Activated CD8-positive, alpha-beta T cell treated with anti-CD3 and anti-CD28 coated beads for 36 hours (primary cell): ENCODE measurements around the gene ZNF470. TPM values are rescaled to one million over a fixed set of nuclear protein-coding genes. Genes with fewer than 3 reads are reported as not detected.
A peak's percentile ranks its signal among the peaks of the same experiment; 100 is the strongest.

Source experiments
- ATAC-seq: fragments of 200-7000 bp; cut with Tn5 transposase; one replicate; pipeline ENCODE4 v1.10.0; 2021; ENCODE audit warnings: mild to moderate bottlenecking, moderate library complexity
- CTCF ChIA-PET: fragments of 350-600 bp; sonication (Branson Sonifier 250); formaldehyde crosslinking; loops from one replicate; lab custom pipeline; 2021; ENCODE audit warnings: antibody characterized with exemption; lab: Charles Lee
- POLR2A ChIA-PET: fragments of 350-600 bp; sonication (Branson Sonifier 250); formaldehyde crosslinking; loops from one replicate; lab custom pipeline; 2021; ENCODE audit warnings: antibody characterized with exemption; lab: Charles Lee
- DNase-seq: peaks from one replicate; pipeline ENCODE4 v3.0.0-alpha.2; 2020
- H3K27ac Mint-ChIP-seq: one replicate; pipeline ENCODE4 v1.8.0; 2021; ENCODE audit warnings: mild to moderate bottlenecking, mixed read lengths
- H3K27me3 Mint-ChIP-seq: one replicate; pipeline ENCODE4 v1.8.0; 2021; ENCODE audit warnings: mixed read lengths
- H3K36me3 Mint-ChIP-seq: one replicate; pipeline ENCODE4 v1.8.0; 2021; ENCODE audit warnings: low read depth, mixed read lengths
- H3K4me1 Mint-ChIP-seq: one replicate; pipeline ENCODE4 v1.8.0; 2021; ENCODE audit warnings: low read depth, mixed read lengths
- H3K4me3 Mint-ChIP-seq: one replicate; pipeline ENCODE4 v1.8.0; 2021; ENCODE audit warnings: mild to moderate bottlenecking, moderate library complexity, mixed read lengths
- H3K9me3 Mint-ChIP-seq: one replicate; pipeline ENCODE4 v1.8.0; 2021; ENCODE audit warnings: mixed read lengths
- intact Hi-C: fragments of 100-400 bp; cut with micrococcal nuclease; formaldehyde crosslinking; loops from one replicate; pipeline ENCODE4 v1.10.0; 2022
- total RNA-seq, 2 experiments: library from RNA; stranded (reverse); gene quantifications; one replicate each; pipeline ENCODE4 v1.2.3, GENCODE V29; 2021
- TF ChIP-seq, protein P1 (sequence below): fragments of 200-600 bp; IDR thresholded peaks from one replicate; pipeline ENCODE4 v1.8.0; 2022; ENCODE audit warnings: antibody characterized with exemption, mild to moderate bottlenecking

The ZNF470 gene
- 1 to 10 TPM; 6.7 to 7.2 TPM for total RNA-seq

DNA sequence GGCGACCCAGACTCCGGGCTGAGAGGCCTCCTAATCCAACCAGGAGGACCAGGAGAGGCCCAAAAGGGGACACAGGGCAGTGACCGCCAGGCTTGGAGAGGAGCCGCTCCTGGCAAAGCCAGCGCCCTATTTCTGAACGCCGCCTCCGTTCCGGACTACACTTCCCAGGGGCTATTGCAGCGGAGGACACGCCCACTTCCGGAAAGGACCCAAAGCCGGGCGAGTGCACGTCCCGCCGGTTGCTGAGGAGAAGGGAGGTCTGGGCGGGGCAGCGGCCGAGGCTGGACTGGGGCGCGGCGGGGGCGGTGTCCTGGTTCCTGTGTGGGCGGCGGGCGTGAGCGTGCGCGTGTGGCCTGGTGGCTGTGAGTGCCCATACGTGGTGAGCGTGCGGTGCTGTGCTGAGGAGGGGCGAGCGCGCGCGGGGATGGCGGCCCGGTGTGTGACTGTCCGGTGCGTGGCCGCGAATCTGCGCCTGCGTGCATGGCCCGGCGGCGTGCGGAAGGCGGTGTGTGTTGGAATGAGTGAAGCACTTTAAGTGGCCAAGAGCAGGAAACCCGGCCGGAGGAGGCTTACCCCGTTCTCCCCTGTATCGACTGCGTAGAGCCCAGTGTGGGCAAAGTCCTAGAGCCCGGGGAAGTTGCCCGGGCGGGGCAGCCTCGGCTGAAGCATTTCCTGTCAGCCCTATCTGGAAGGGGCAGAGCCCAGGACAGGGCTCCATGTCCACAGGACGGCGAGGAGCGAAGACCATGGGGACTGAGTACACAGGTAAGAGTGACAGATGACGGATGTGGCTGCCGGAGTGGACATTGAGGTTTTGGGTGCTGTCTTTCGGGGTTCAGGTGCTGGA is at the start of gene ZNF470:
ZNF470 (plus strand) TSS at position 195 of the 847 bp plus-strand sequence. CDS start 2,844 bp downstream, outside the sequence.
- Mint-ChIP-seq H3K4me3 (peak within 1 kb of the TSS; percentile 98), H3K27me3 (no peaks in the 10 kb centered on the region), H3K27ac (peak within 1 kb of the TSS; percentile 92), H3K36me3 (peaks cover 81% of the 10 kb centered on the region), H3K4me1 (peaks cover 15% of the 10 kb centered on the region), H3K9me3 (peaks cover 62% of the 10 kb centered on the region)
- DNase-seq, result peak; percentile 94
- intact Hi-C loops, result no loop called here
- TF ChIP-seq, protein P1, sequence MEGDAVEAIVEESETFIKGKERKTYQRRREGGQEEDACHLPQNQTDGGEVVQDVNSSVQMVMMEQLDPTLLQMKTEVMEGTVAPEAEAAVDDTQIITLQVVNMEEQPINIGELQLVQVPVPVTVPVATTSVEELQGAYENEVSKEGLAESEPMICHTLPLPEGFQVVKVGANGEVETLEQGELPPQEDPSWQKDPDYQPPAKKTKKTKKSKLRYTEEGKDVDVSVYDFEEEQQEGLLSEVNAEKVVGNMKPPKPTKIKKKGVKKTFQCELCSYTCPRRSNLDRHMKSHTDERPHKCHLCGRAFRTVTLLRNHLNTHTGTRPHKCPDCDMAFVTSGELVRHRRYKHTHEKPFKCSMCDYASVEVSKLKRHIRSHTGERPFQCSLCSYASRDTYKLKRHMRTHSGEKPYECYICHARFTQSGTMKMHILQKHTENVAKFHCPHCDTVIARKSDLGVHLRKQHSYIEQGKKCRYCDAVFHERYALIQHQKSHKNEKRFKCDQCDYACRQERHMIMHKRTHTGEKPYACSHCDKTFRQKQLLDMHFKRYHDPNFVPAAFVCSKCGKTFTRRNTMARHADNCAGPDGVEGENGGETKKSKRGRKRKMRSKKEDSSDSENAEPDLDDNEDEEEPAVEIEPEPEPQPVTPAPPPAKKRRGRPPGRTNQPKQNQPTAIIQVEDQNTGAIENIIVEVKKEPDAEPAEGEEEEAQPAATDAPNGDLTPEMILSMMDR, result no peak
- POLR2A ChIA-PET, result interaction anchor here (1.0 to 1.5 kb wide), 2 partner anchors 27 to 869 kb away, joined by 3 read pairs; no protein-coding TSS in a partner anchor
- peak; percentile 97 for ATAC-seq
- CTCF ChIA-PET, result no interaction called here

DNA sequence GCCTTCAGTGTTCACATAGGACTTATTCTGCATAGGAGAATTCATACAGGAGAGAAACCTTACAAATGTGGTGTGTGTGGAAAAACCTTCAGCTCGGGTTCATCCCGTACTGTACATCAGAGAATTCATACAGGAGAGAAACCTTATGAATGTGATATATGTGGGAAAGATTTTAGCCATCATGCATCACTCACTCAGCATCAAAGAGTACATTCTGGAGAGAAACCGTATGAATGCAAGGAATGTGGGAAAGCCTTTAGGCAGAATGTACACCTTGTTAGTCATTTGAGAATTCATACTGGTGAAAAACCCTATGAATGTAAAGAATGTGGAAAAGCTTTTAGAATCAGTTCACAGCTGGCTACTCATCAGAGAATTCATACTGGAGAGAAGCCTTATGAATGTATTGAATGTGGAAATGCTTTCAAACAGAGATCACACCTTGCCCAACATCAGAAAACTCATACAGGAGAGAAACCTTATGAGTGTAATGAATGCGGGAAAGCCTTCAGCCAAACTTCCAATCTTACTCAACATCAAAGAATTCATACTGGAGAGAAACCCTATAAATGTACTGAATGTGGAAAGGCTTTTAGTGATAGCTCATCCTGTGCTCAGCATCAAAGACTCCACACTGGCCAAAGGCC is 41.9 kb upstream of the ZNF470 start:
- DNase-seq (no peak), ATAC-seq (no peak)
- no peak overlapping the region for H3K27ac Mint-ChIP-seq
- H3K36me3 Mint-ChIP-seq, result peaks cover 42% of the 10 kb centered on the region
- TF ChIP-seq, protein P1, result no peak
- peaks cover 70% of the 10 kb centered on the region for H3K9me3 Mint-ChIP-seq
- ChIA-PET POLR2A (no interaction called here), CTCF (no interaction called here)
- H3K4me3 Mint-ChIP-seq, result no peak overlapping the region
- intact Hi-C loops, result no loop called here
- no peaks in the 10 kb centered on the region for H3K27me3 Mint-ChIP-seq
- no peaks in the 10 kb centered on the region for H3K4me1 Mint-ChIP-seq

DNA sequence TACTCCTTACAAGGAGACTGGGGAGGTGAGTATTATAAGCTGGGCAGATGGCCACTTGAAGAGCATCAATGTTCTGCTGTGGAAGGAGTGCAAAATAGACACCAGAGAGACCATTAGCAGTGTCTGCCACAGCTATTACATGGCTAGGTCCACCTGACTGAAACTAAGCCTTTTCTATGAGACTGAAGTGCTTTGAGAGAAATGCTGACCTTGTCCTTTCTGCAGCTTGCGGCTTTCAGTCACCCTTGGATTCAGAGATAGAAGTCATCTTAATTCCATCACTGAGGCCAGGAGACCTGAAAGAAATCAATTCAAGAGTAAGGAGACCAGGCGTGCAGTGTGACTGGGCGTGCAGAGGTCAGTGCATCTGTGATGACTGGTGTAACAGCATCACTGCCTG is 29.8 kb upstream of the ZNF470 start:
- no peak for DNase-seq
- intact Hi-C loops, result no loop called here
- H3K4me1 Mint-ChIP-seq, result peaks cover 19% of the 10 kb centered on the region
- ChIA-PET POLR2A (no interaction called here), CTCF (no interaction called here)
- no peaks in the 10 kb centered on the region for H3K27me3 Mint-ChIP-seq
- peaks cover 54% of the 10 kb centered on the region for H3K9me3 Mint-ChIP-seq
- H3K27ac Mint-ChIP-seq, result peak overlapping the region; percentile 94
- TF ChIP-seq, protein P1, result no peak
- no peak for ATAC-seq
- peaks cover 46% of the 10 kb centered on the region for H3K36me3 Mint-ChIP-seq
- H3K4me3 Mint-ChIP-seq, result peak overlapping the region; percentile 83

DNA sequence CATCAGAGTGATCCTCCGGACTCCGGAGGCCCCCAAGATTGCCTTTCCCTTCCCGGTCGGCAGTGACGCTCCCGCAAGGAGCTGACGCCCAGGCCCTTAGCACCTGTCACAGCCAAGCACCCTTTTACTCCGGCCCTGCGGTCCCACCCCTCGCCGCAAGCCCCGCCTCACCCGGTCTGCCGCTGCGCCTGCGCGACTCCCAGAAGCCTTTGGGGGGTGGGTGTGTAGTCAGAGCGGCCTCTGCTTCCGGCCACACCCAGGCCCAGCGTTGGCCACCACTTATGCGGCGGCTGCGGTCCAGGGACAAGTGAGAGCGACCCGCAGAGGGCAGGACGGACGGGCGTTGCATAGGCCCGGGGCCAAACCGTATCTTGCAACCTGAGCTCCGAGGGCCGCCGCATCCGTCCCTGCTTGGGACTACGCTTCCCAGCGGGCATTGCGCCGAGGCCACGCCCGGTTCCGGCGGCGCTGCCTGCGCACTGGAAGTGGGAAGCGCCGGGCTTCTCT is 29.0 kb upstream of the ZNF470 start:
- Mint-ChIP-seq H3K4me1 (peaks cover 19% of the 10 kb centered on the region), H3K27ac (peak overlapping the region; percentile 94), H3K4me3 (peak overlapping the region; percentile 83), H3K27me3 (no peaks in the 10 kb centered on the region), H3K9me3 (peaks cover 50% of the 10 kb centered on the region), H3K36me3 (peaks cover 49% of the 10 kb centered on the region)
- TF ChIP-seq, protein P1, result no peak
- DNase-seq, result peak; percentile 91
- peak; percentile 96 for ATAC-seq
- intact Hi-C loops, result no loop called here
- CTCF ChIA-PET, result no interaction called here
- POLR2A ChIA-PET, result no interaction called here
